Activated naive CD8-positive, alpha-beta T cell treated with anti-CD3 and anti-CD28 coated beads, Interleukin-2, amount 50 U/mL, for 24 hours (primary cell): ENCODE measurements around the gene PGC.

Experiments
- ATAC-seq: fragments of 150-1000 bp; cut with Tn5 transposase; one replicate; pipeline ENCODE4 v1.10.0; 2021
- DNase-seq: peaks from one replicate; pipeline ENCODE4 v3.0.0; 2021
- H3K27ac Mint-ChIP-seq: one replicate; pipeline ENCODE4 v1.8.0; 2021; ENCODE audit warnings: mild to moderate bottlenecking, mixed read lengths
- H3K27me3 Mint-ChIP-seq: one replicate; pipeline ENCODE4 v1.8.0; 2021; ENCODE audit warnings: mixed read lengths
- H3K36me3 Mint-ChIP-seq: one replicate; pipeline ENCODE4 v1.8.0; 2021; ENCODE audit warnings: low read depth, mixed read lengths
- H3K4me1 Mint-ChIP-seq: one replicate; pipeline ENCODE4 v1.8.0; 2021; ENCODE audit warnings: mixed read lengths
- H3K4me3 Mint-ChIP-seq: one replicate; pipeline ENCODE4 v1.8.0; 2021; ENCODE audit warnings: mild to moderate bottlenecking, moderate library complexity, mixed read lengths
- H3K9me3 Mint-ChIP-seq: one replicate; pipeline ENCODE4 v1.8.0; 2021; ENCODE audit warnings: mixed read lengths

The PGC gene

DNA sequence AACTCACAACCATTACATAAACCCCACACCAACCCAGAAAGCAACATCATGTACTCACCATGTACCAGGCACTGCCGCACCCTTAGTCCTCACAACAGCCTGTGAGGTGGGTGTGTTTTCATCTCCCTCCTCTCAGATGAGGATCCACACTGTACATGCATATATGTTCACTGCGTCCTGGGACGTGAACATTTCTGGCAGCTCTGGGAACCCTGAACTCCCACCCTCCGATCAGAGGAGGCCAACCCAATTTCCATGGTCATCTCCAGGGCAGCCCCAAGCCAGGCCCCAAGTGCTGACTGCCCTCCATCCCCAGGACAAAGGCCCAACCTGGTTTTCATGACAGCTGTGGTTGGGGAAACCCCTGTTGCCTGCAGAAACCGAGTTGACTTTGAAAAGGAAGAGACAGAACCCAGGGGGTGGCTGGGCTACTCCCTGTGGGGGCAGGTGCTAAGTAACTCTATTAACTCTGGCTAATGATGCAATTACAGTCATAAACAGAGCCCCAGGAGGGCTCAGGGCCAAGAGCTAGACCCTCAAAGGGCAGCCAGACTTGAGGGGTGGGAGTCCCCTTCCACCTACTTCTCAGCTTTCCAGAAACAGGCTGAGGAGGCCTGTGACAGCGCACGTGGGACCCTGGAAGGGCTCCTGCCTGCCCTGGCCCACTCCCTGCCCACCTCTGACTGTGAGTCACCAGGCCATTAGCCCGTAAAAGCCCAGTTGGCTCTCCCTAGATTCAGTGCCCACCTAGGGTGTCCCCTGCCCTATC, 14.4 kb downstream of the PGC start:
- Mint-ChIP-seq H3K4me1 (peaks cover 51% of the 10 kb centered on the region), H3K4me3 (peak overlapping the region; percentile 54), H3K36me3 (no peaks in the 10 kb centered on the region), H3K9me3 (no peaks in the 10 kb centered on the region), H3K27me3 (no peaks in the 10 kb centered on the region), H3K27ac (peak overlapping the region; percentile 15)
- peak; percentile 65 for DNase-seq
- peak; percentile 44 for ATAC-seq

DNA sequence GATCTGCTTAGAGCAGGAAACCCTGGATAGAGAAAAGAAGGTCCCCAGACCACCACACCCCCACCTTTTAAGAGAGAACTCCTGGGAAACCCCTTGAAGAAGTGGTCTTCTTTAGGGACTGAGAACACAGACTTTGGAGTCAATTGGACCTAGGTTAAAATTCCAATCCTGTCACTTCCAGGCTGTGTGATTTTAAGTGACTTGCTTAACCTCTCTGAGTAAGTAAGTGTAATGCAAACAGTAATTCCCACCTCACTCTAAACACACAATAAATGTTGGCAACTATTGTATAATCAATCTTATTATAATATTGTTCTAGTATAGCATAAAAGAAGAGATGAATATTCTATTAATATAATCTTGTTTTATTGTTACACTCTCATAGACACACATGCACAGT, 15.0 kb downstream of the PGC start:
- Mint-ChIP-seq H3K27me3 (no peaks in the 10 kb centered on the region), H3K36me3 (no peaks in the 10 kb centered on the region), H3K4me3 (peak overlapping the region; percentile 54), H3K4me1 (peaks cover 53% of the 10 kb centered on the region), H3K9me3 (no peaks in the 10 kb centered on the region), H3K27ac (peak overlapping the region; percentile 15)
- no peak for DNase-seq
- no peak for ATAC-seq

DNA sequence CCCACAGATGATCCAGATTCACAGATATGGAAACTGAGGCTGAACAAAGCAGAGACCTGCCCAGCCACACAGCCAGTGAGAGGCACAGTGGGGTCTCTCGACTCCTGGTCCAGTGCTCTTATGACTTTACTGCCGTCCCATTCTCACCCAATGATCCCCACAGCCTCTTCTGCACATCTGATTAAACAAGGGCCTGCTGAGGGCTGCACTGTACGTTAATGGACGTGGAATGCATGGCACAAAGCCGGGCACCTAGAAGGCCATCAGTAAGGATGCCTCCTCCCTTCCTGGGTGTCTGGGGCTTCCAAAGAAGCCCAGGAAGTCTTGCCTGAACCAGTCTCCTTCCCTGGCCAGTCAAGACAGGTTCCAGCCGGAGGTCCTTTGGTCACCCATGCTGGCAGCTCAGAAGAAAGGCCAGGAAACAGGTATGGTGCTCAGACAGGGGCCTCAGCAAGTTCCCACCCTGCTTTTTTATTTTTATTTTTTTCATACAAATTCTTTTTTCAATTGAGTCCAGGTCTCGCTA, 15.6 kb downstream of the PGC start:
- H3K4me3 Mint-ChIP-seq = peak overlapping the region; percentile 20
- H3K4me1 Mint-ChIP-seq = peaks cover 58% of the 10 kb centered on the region
- no peaks in the 10 kb centered on the region for H3K36me3 Mint-ChIP-seq

DNA sequence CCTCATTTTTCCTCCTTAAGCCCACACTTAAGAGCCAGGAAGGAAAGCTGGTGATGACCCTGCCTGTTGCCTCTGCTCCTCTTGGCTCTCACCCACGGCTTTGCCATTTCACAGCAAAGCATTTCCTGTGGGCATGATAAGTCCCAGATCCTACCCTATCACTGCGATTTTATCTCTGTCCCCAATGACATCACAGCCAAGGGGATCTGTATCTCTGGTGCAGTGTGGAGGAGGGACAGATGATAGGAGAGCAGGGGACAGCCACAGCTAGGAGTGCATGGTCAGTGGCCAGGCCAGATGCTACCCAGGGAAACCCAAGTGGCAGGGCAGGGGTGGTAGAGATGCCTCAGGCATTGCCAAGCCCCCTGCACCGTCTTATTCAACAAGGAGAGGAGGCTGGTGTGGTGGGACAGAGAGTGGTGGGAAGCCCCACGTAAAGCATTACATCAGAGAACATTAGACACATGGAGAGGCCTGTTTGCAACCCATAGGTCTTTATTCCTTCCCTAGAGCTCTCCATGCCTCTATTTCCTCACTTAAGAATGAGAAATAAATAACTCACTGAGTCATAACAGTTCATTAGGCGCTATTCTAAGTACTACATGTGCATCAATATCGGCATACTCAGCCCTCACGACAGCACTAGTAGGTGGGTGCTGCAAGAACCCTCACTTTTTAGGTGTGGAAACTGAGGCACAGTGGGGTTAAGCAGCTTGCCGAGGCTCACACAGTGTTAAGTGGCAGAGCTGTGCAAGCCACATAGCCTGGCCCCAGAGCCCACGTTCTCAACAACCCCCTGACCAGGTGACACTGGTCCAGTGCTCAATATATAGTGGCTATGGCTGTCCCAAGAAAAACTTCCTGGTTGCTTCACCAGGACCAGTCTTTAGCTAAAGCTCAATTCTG, 16.4 kb downstream of the PGC start:
- Mint-ChIP-seq H3K4me3 (peak overlapping the region; percentile 60), H3K27me3 (no peaks in the 10 kb centered on the region), H3K4me1 (peaks cover 58% of the 10 kb centered on the region), H3K27ac (no peak overlapping the region), H3K36me3 (no peaks in the 10 kb centered on the region), H3K9me3 (no peaks in the 10 kb centered on the region)
- no peak for ATAC-seq
- no peak for DNase-seq

More for the DNA sequence above, 15.6 kb downstream of the PGC start:
- Mint-ChIP-seq H3K27ac (no peak overlapping the region), H3K9me3 (no peaks in the 10 kb centered on the region), H3K27me3 (no peaks in the 10 kb centered on the region)
- DNase-seq (no peak), ATAC-seq (no peak)

DNA sequence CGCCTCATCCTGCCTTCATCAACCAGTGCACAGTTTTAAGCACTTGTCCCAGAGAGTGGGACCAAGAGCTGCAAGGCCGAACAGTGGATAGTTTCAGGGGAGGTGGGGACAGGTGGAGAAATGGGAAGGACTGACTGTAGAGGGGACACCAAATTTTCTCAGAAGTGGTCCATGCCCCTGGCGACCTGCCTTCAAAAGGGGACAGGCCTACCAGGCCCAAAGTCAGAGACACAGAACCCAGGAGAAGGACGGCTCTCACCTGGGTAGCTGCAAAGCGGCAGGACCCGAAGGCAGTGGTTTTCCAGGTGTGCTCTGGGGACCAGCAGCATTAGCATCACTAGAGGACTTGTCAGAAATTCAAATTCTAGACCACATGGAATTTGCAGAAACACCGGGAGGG, 17.6 kb downstream of the PGC start:
- H3K36me3 Mint-ChIP-seq = no peaks in the 10 kb centered on the region
- no peaks in the 10 kb centered on the region for H3K27me3 Mint-ChIP-seq
- ATAC-seq (no peak), DNase-seq (no peak)
- no peak overlapping the region for H3K27ac Mint-ChIP-seq
- H3K4me3 Mint-ChIP-seq = no peak overlapping the region
- H3K4me1 Mint-ChIP-seq = peaks cover 58% of the 10 kb centered on the region
- H3K9me3 Mint-ChIP-seq = no peaks in the 10 kb centered on the region

DNA sequence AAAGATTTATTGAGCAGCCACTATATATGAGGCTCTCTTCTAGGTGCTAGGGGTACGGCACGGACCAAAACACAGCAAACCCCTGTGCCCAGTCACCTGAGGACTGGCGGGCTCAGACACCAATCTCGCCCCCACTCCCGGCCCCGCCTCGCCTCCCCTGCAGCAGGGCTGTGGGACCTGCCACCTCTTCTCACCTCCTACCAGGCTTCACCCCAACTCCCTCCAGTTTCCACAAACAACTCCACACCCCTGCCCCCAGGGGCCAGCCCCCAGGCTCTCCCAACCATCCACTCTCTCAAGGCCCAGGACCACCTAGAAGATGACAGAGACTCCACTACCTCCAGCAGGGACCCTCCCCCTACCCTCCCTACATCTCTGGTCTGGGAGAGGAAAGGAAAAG, 18.2 kb downstream of the PGC start:
- Mint-ChIP-seq H3K36me3 (no peaks in the 10 kb centered on the region), H3K27ac (no peak overlapping the region), H3K9me3 (no peaks in the 10 kb centered on the region), H3K4me1 (peaks cover 60% of the 10 kb centered on the region), H3K4me3 (no peak overlapping the region), H3K27me3 (no peaks in the 10 kb centered on the region)
- DNase-seq (no peak), ATAC-seq (no peak)

DNA sequence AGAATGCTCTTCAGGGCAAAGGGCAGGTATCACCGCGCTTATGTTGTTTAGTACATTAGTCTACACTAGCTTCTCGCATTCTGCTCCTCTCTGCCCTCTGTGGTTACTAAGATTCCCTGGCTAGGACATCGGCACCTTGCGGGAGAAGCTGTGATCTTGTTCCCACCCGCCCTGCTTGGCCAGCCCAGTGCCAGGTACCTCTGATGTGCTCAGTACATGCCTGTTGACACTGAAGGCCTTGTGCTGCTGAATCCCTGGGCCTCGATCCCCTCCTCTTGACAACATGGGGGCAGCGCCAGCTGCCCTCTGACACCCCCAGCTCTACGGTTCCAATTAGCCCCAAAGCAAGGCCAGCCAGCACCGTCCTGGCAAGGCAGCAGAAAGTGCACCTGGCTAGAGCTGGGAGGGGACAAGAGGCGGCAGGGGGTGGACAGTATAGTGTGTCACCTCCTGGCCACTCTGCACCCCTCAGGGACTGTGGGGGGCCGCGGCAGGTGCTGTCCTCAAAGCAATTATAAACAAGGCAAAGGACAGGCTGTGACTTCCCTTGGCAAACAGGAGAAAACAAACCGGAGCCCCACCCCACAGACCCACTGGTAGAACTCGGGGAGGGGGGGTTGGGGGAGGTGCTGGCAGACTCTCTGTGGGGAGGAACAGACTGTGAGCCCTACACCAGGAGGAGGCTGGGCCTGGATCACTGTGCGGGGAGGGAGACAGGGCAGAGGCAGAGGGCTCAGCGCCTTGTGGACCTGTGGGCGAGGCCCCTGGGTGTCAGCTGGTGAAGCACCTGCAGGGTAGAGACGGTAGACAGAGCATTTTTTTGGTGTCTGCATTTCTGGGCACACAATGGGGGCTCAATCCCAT, 18.9 kb downstream of the PGC start:
- Mint-ChIP-seq H3K27me3 (no peaks in the 10 kb centered on the region), H3K36me3 (no peaks in the 10 kb centered on the region), H3K4me1 (peaks cover 59% of the 10 kb centered on the region), H3K27ac (no peak overlapping the region), H3K4me3 (no peak overlapping the region), H3K9me3 (no peaks in the 10 kb centered on the region)
- ATAC-seq (no peak), DNase-seq (no peak)

DNA sequence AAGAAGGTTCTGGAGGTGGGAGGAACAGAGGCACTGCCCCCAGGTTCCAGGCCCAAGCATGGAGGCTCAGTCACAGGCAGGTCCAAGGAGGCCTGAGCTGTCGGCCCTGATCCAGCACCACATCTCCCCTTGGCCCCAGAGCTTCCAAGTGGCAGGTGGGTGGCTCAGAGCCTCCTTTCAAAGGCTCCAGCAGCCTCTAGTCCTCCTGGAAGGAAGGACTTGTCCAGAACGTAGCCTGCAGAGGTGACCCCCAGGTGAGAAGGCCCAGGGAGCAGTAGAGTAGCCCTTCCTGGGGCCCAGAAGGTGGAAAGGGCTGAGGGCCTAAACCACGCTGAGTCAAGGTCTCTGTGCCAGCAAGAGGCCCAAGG, 19.5 kb downstream of the PGC start:
- Mint-ChIP-seq H3K9me3 (no peaks in the 10 kb centered on the region), H3K36me3 (no peaks in the 10 kb centered on the region), H3K4me1 (peaks cover 55% of the 10 kb centered on the region), H3K27me3 (no peaks in the 10 kb centered on the region), H3K4me3 (no peak overlapping the region), H3K27ac (no peak overlapping the region)
- DNase-seq (no peak), ATAC-seq (no peak)

DNA sequence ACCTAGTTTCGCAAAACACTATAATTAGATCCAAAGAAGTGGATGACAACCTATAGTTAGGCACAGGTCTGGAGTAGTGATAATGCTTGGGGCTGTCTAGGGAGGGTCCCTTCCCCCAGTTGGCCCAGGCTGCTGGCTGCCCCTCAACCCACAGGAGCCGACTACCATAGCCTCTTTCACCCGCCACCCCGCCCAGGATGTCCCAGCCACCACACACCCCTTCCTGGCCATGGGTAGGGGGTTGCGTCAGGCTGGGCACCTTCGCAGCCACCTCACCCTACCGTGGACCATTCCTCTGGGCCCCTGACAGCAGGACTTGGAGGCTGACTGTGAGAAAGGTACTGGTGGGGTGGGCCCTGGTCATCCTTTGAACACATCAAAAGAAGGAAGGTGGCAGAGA, 20.3 kb downstream of the PGC start:
- H3K27ac Mint-ChIP-seq = no peak overlapping the region
- H3K4me1 Mint-ChIP-seq = peaks cover 48% of the 10 kb centered on the region
- no peaks in the 10 kb centered on the region for H3K27me3 Mint-ChIP-seq
- ATAC-seq (no peak), DNase-seq (no peak)
- no peaks in the 10 kb centered on the region for H3K36me3 Mint-ChIP-seq
- no peaks in the 10 kb centered on the region for H3K9me3 Mint-ChIP-seq
- no peak overlapping the region for H3K4me3 Mint-ChIP-seq

DNA sequence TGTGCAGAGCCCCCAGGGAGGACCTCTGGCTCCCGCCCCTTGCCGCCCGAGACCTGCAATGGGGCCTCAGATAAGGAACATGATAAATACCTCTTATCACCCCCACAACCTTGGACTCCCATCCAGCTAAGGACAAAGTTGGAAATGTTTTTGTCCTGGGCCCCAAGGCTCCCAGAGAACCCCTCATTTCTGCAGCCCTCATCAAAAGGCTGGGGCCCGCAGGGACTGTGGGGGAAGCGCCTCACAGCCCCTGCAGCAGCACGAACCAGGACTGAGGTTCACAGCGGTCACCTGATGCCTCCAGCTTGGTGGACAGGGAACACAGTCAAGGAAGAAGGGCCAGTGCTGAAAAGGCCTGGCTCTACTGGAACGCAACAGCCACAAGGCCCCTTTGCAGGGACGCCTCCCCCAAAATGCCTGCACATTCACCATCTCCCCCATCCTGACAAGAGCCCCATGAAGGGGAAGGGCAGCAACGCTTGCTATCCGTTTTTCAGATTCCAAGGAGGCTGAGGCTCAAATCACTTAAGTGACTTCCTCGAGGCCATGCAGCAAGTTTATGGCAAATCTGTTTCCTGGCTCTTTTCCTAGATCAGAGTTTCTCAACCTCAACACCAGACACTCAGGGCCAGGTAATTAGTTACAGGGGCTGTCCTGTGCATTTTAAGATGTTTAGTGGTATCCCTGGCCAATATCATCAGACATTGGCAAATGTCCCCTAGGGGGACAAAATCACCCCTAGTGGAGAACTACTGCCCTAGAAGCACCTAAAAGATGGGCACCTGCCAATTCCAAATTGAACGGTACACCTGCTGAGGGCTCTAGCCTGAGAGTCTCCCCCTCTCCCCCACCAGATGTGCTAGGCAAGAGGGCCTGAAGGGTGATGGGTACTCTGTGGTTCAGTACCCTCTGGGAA, 22.4 kb downstream of the PGC start:
- Mint-ChIP-seq H3K4me1 (peaks cover 32% of the 10 kb centered on the region), H3K36me3 (no peaks in the 10 kb centered on the region), H3K4me3 (no peak overlapping the region), H3K27me3 (no peaks in the 10 kb centered on the region), H3K27ac (no peak overlapping the region), H3K9me3 (no peaks in the 10 kb centered on the region)
- DNase-seq = no peak
- ATAC-seq = no peak

DNA sequence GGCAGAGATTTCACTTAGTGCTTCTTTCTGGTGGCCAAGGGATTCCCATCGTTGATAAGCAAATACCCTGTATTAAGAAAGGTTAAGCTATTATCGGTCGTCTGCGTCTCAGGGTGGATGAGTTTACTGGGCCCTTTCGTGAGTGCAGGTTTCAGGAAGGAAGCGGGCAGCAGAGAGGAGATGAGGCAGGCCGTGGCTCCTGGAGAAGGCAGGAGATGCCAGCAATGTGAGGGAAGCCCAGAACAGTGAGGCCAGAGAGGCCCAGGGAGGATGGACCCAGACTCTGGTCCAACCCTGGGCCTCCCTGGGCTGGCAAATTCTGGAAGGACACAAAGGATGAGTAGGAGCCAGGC, 23.0 kb downstream of the PGC start:
- H3K27me3 Mint-ChIP-seq = no peaks in the 10 kb centered on the region

DNA sequence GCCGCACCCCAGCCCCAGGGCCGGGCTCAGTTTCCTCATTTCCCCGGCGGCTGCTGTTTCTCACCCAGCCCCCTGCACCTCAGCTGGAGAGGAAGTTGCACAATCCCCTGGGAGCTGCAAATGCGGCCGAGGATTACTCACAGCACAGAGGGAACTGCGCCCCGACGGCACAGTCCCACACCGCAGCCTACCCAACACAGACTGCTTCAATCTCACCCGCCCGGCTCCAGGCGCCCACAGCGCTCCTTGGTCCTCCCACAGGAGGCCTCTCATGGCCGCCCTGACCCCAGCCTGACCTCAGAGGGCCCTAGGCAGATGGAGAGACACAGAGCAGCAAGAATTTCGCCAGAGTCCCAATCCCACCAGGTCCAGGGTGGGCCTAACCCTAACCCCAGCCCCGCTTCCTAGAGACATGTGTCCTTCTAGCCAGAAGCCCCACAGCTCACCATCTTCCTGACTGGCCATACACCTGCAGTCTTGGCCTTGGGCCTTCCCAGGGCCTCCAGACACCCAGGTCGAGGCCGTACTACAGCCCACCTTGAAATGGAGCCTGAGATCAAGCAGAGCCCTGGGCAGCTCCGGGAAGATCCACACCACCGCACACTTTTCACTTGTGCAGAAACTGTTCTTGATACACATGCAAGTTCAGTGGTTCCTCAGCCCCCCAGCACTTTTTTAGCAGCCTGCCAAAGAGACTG, 23.5 kb downstream of the PGC start:
- DNase-seq = peak; percentile 34
- H3K4me1 Mint-ChIP-seq = peaks cover 23% of the 10 kb centered on the region
- peak overlapping the region; percentile 34 for H3K4me3 Mint-ChIP-seq

More for the DNA sequence above, 23.0 kb downstream of the PGC start:
- no peak for ATAC-seq
- no peaks in the 10 kb centered on the region for H3K9me3 Mint-ChIP-seq
- peak overlapping the region; percentile 31 for H3K27ac Mint-ChIP-seq
- H3K36me3 Mint-ChIP-seq = no peaks in the 10 kb centered on the region
- peaks cover 27% of the 10 kb centered on the region for H3K4me1 Mint-ChIP-seq
- no peak for DNase-seq
- H3K4me3 Mint-ChIP-seq = no peak overlapping the region

DNA sequence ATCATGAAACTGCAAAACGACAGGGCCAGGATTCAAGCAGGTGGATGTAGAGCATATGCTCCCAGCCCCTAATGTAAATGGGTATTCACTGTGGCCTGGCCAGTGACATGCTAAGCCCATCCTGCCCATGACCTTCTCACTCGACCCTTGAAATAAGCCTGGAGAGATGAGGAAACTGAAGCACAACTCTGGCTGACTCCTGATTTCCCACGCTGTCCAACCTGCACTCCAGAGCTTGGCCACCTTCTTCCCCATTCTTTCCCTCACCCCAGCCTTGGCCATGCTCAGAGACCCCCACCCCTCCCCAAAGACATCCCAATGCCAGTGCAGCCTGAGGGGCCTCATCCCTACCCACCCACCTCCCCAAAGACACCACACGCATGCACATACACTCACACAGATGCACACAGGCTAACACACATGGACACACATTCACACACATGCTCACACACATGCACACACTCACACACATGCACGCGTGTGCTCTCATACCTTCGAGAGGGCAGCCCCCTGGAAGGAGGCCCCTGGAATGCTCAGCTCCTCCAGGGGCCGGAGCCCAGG, 24.1 kb downstream of the PGC start:
- Mint-ChIP-seq H3K27ac (no peak overlapping the region), H3K36me3 (no peaks in the 10 kb centered on the region), H3K4me3 (peak overlapping the region; percentile 24), H3K4me1 (peaks cover 21% of the 10 kb centered on the region), H3K27me3 (no peaks in the 10 kb centered on the region), H3K9me3 (no peaks in the 10 kb centered on the region)
- no peak for ATAC-seq
- DNase-seq = no peak

More for the DNA sequence above, 23.5 kb downstream of the PGC start:
- H3K27me3 Mint-ChIP-seq = no peaks in the 10 kb centered on the region
- peak; percentile 71 for ATAC-seq
- no peaks in the 10 kb centered on the region for H3K9me3 Mint-ChIP-seq
- no peaks in the 10 kb centered on the region for H3K36me3 Mint-ChIP-seq
- H3K27ac Mint-ChIP-seq = peak overlapping the region; percentile 31
